B cell (primary cell): Measurements from ENCODE around the gene SLC7A6OS. TPM values are rescaled to one million over a fixed set of nuclear protein-coding genes. Genes with fewer than 3 reads are reported as not detected.

Experiments used
- ATAC-seq: fragments of 200-7000 bp; cut with Tn5 transposase; one replicate; pipeline ENCODE4 v1.10.0; 2021; ENCODE audit warnings: low read depth, mild to moderate bottlenecking, moderate number of reproducible peaks, moderate library complexity
- CTCF ChIA-PET: fragments of 350-600 bp; sonication (Branson Sonifier 250); formaldehyde crosslinking; loops from one replicate; lab custom pipeline; 2021; ENCODE audit warnings: antibody characterized with exemption, inconsistent platforms; lab: Charles Lee
- POLR2A ChIA-PET: fragments of 350-600 bp; sonication (Branson Sonifier 250); formaldehyde crosslinking; loops from one replicate; lab custom pipeline; 2021; ENCODE audit warnings: antibody characterized with exemption; lab: Charles Lee
- DNase-seq: peaks from one replicate; pipeline ENCODE4 v3.0.0; 2013
- H2AFZ ChIP-seq: 2 replicates; pipeline ENCODE4 v1.6.1; 2012; ENCODE audit warnings: mild to moderate bottlenecking, low read depth, low read length; ENCODE audit not compliant: insufficient read depth, poor library complexity, severe bottlenecking
- H3K27ac ChIP-seq, 2 donors: 1 replicate in 1 of 2; 2 replicates in 1 of 2; pipeline ENCODE4 v1.5.1; 2012 to 2013; ENCODE audit warnings: low read length in 2 of 2, mild to moderate bottlenecking in 2 of 2, moderate library complexity in 1 of 2
- H3K27me3 ChIP-seq, 4 experiments: fragments of 200-600 bp in 1 of 4; sonication (generic) in 1 of 4; replicated peaks in 1 of 4; 1 replicate in 2 of 4; 2 replicates in 2 of 4; pipeline versions ENCODE4 v1.6.1 to v1.7.0; 2013 to 2016; ENCODE audit warnings: low read length in 3 of 4, mild to moderate bottlenecking in 2 of 4, mixed read lengths in 1 of 4, moderate library complexity in 1 of 4; ENCODE audit not compliant: insufficient read depth in 4 of 4, control insufficient read depth in 3 of 4; ENCODE audit errors: control extremely low read depth in 1 of 4
- H3K36me3 ChIP-seq, 2 experiments: replicated peaks in 1 of 2; 1 replicate in 1 of 2; 2 replicates in 1 of 2; pipeline versions ENCODE4 v1.6.1 to v1.7.1; 2013; ENCODE audit warnings: low read length in 1 of 2; ENCODE audit not compliant: insufficient read depth in 2 of 2, control insufficient read depth in 1 of 2; ENCODE audit errors: control extremely low read depth in 1 of 2, extremely low read depth in 1 of 2
- H3K4me1 ChIP-seq, 2 donors: fragments of 200-600 bp in 1 of 2; sonication (generic) in 1 of 2; 1 replicate in 1 of 2; 2 replicates in 1 of 2; pipeline versions ENCODE4 v1.5.1 to v1.6.1; 2013 to 2017; ENCODE audit warnings: low read length in 2 of 2; ENCODE audit not compliant: control insufficient read depth in 2 of 2, insufficient read depth in 2 of 2
- H3K4me2 ChIP-seq: replicated peaks from 2 replicates; pipeline ENCODE3; 2012; ENCODE audit warnings: mild to moderate bottlenecking, low read depth, low read length; ENCODE audit not compliant: poor library complexity, severe bottlenecking
- H3K4me3 ChIP-seq, 5 experiments: fragments of 200-600 bp in 1 of 5; sonication (generic) in 1 of 5; 1 replicate in 3 of 5; 2 replicates in 2 of 5; pipeline versions ENCODE4 v1.5.1 to v1.7.0; 2011 to 2016; ENCODE audit warnings: low read length in 4 of 5, mild to moderate bottlenecking in 4 of 5, low read depth in 2 of 5, control low read depth in 1 of 5, moderate library complexity in 1 of 5; ENCODE audit not compliant: insufficient read depth in 1 of 5; ENCODE audit errors: control extremely low read depth in 1 of 5, extremely low read depth in 1 of 5
- H3K79me2 ChIP-seq: fragments of 200-600 bp; sonication (generic); one replicate; pipeline ENCODE4 v1.6.0; 2016; ENCODE audit warnings: low read length; ENCODE audit not compliant: control insufficient read depth, insufficient read depth
- H3K9ac ChIP-seq: fragments of 200-600 bp; sonication (generic); 2 replicates; pipeline ENCODE4 v1.6.1; 2017; ENCODE audit warnings: mild to moderate bottlenecking, low read length, moderate library complexity
- H3K9me3 ChIP-seq, 3 donors: one replicate each; pipeline versions ENCODE4 v1.6.1 to v1.7.1; 2013; ENCODE audit warnings: low read length in 2 of 3; ENCODE audit not compliant: control insufficient read depth in 2 of 3, insufficient read depth in 1 of 3; ENCODE audit errors: control extremely low read depth in 1 of 3
- H4K20me1 ChIP-seq: 2 replicates; pipeline ENCODE4 v1.6.0; 2012; ENCODE audit warnings: mild to moderate bottlenecking, low read length; ENCODE audit not compliant: insufficient read depth, control insufficient read depth, poor library complexity, severe bottlenecking
- H3K27ac Mint-ChIP-seq: one replicate; pipeline ENCODE4 v1.8.0; 2021; ENCODE audit warnings: mixed read lengths
- H3K27me3 Mint-ChIP-seq: one replicate; pipeline ENCODE4 v1.8.0; 2021; ENCODE audit warnings: mixed read lengths
- H3K4me1 Mint-ChIP-seq: one replicate; pipeline ENCODE4 v1.8.0; 2021; ENCODE audit warnings: mixed read lengths
- H3K4me3 Mint-ChIP-seq: one replicate; pipeline ENCODE4 v1.8.0; 2021; ENCODE audit warnings: mixed read lengths
- H3K9me3 Mint-ChIP-seq: one replicate; pipeline ENCODE4 v1.8.0; 2022; ENCODE audit warnings: mixed read lengths; ENCODE audit not compliant: insufficient read depth
- EZH2 ChIP-seq: IDR thresholded peaks from 2 replicates; pipeline ENCODE4 v1.6.1; 2012; ENCODE audit warnings: borderline replicate concordance, low read depth, mild to moderate bottlenecking, moderate library complexity, low read length; ENCODE audit not compliant: insufficient read depth, poor library complexity, severe bottlenecking
- WGBS: methylation state at CpG from one replicate; pipeline ENCODE4 v1.1.5; 2013; ENCODE audit warnings: missing lambda C conversion rate; ENCODE audit not compliant: insufficient coverage; 5-methylcytosine and 5-hydroxymethylcytosine counted together
- intact Hi-C: fragments of 100-400 bp; cut with micrococcal nuclease; formaldehyde crosslinking; loops from one replicate; pipeline ENCODE4 v1.10.0; 2022
- polyA plus RNA-seq: library from polyadenylated mRNA; depleted of rRNA; stranded (reverse); fragments of >200 nt; gene quantifications from 2 replicates; pipeline ENCODE4 v1.2.3, GENCODE V29; 2012
- total RNA-seq, 2 donors: library from RNA; stranded (reverse); fragments of 120-200 nt in 1 of 2; gene quantifications; 1 replicate in 1 of 2; 2 replicates in 1 of 2; pipeline versions ENCODE4 v1.2.3 to v1.2.4, GENCODE V29; 2013 to 2022
- TF ChIP-seq, protein P1 (sequence below): fragments of 200-600 bp; IDR thresholded peaks from one replicate; pipeline ENCODE4 v1.8.0; 2022; ENCODE audit warnings: antibody characterized with exemption, mild to moderate bottlenecking

The SLC7A6OS gene
- total and polyA plus RNA-seq, 2 donors (not counting 1 experiment from before 2014, with no cell fraction given): 9.9 to 54.1 TPM

DNA sequence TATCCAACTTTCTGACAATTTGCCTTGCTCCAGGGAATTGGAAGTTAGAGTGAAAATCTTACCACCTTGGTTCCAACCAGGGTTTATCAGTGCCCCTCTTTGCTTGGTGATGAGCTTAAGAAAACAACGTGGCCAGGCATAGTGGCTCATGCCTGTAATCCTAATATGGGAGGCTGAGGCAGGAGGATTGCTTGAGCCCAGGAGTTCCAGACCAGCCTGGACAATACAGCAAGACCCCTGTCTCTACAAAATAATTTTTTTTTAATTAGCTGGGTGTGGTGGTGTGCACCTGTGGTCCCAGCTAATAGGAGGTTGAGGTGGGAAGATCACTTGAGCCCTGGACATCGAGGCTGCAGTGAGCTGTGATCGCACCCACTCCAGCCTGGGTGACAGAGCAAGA lies 25.1 kb downstream of the SLC7A6OS start:
- Mint-ChIP-seq H3K4me1 (peaks cover 86% of the 10 kb centered on the region), H3K27me3 (no peaks in the 10 kb centered on the region), H3K27ac (peak overlapping the region; percentile 94), H3K4me3 (peak overlapping the region; percentile 56), H3K9me3 (no peaks in the 10 kb centered on the region)
- Histone ChIP-seq H3K79me2 (peaks cover 69% of the 10 kb centered on the region), H3K9me3 (no peaks in the 10 kb centered on the region), H4K20me1 (no peaks in the 10 kb centered on the region), H3K4me3 (peak overlapping the region in 4 of 5 experiments; percentile 5 to 60 (median 36)), H2AFZ (no peak overlapping the region), H3K27ac (peak overlapping the region; percentile 78 to 92), H3K9ac (peak overlapping the region; percentile 63), H3K4me1 (peaks cover 89 to 99% of the 10 kb centered on the region in 2 donors), H3K36me3 (peaks cover 0 to 27% of the 10 kb centered on the region in 2 experiments), H3K27me3 (no peaks in the 10 kb centered on the region), H3K4me2 (peak overlapping the region; percentile 75)
- no peak for ATAC-seq
- no peak for DNase-seq
- ChIA-PET POLR2A (interaction anchor here (0.7 to 3.9 kb wide), 5 partner anchors 8 to 564 kb away, joined by 4 to 38 read pairs (median 11); partner anchors contain the start of genes PRMT7, SLC7A6 and SLC7A6OS), CTCF (interaction anchor here (1.0 to 10.2 kb wide), 8 partner anchors 9 to 469 kb away, joined by 3 to 289 read pairs (median 6); partner anchors contain the start of genes PRMT7, SLC7A6 and SLC7A6OS)
- TF ChIP-seq EZH2: no peak
- TF ChIP-seq, protein P1, sequence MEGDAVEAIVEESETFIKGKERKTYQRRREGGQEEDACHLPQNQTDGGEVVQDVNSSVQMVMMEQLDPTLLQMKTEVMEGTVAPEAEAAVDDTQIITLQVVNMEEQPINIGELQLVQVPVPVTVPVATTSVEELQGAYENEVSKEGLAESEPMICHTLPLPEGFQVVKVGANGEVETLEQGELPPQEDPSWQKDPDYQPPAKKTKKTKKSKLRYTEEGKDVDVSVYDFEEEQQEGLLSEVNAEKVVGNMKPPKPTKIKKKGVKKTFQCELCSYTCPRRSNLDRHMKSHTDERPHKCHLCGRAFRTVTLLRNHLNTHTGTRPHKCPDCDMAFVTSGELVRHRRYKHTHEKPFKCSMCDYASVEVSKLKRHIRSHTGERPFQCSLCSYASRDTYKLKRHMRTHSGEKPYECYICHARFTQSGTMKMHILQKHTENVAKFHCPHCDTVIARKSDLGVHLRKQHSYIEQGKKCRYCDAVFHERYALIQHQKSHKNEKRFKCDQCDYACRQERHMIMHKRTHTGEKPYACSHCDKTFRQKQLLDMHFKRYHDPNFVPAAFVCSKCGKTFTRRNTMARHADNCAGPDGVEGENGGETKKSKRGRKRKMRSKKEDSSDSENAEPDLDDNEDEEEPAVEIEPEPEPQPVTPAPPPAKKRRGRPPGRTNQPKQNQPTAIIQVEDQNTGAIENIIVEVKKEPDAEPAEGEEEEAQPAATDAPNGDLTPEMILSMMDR: no peak
- 43% methylated on average over 1 of the region's 3 CpGs for WGBS
- intact Hi-C loops: loop anchor here (1.0 to 5.0 kb wide), 3 partner anchors 21 to 38 kb away; partner anchors contain the start of genes PLA2G15, SLC7A6 and SLC7A6OS

DNA sequence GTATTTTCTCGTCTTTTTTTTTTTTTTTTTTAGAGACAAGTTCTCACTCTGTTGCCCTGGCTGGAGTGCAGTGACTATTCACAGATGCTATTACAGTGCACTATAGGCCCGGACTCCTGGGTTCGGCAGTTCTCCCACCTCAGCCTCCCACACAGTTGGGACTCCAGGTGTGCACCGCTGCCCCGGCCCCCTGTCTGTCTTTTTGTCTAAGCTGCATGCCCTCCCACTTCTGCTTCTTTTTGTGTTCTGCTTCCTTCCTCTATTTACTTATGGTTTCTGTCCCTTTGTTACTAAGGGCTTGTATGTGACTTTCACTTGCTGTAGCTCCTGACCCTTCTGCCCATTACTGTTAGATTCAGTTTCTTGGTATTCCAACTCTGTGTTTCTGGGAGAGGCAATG lies 25.9 kb downstream of the SLC7A6OS start:
- peaks cover 0 to 25% of the 10 kb centered on the region in 2 experiments for H3K36me3 ChIP-seq
- peak; percentile 86 for DNase-seq
- H3K27ac ChIP-seq: peak overlapping the region; percentile 78 to 92
- intact Hi-C loops: loop anchor here (1.0 to 5.0 kb wide), 3 partner anchors 21 to 38 kb away; partner anchors contain the start of genes PLA2G15, SLC7A6 and SLC7A6OS
- no peaks in the 10 kb centered on the region for H3K27me3 Mint-ChIP-seq
- peaks cover 69% of the 10 kb centered on the region for H3K79me2 ChIP-seq
- peaks cover 83% of the 10 kb centered on the region for H3K4me1 Mint-ChIP-seq
- peak overlapping the region; percentile 3 to 60 (median 32) for H3K4me3 ChIP-seq
- CTCF ChIA-PET: interaction anchor here (0.6 to 10.2 kb wide), 12 partner anchors 9 to 847 kb away, joined by 3 to 289 read pairs (median 5); partner anchors contain the start of genes PRMT7, SLC7A6 and SLC7A6OS
- TF ChIP-seq EZH2: no peak
- TF ChIP-seq, protein P1: no peak
- H4K20me1 ChIP-seq: no peaks in the 10 kb centered on the region
- peaks cover 82 to 95% of the 10 kb centered on the region in 2 donors for H3K4me1 ChIP-seq
- H3K9me3 Mint-ChIP-seq: no peaks in the 10 kb centered on the region
- H3K27ac Mint-ChIP-seq: peak overlapping the region; percentile 84
- H3K4me3 Mint-ChIP-seq: peak overlapping the region; percentile 56
- POLR2A ChIA-PET: interaction anchor here (0.6 to 3.9 kb wide), 10 partner anchors 9 to 1046 kb away, joined by 4 to 38 read pairs (median 6); partner anchors contain the start of genes PRMT7, SLC7A6 and SLC7A6OS
- H3K27me3 ChIP-seq: no peaks in the 10 kb centered on the region
- peak; percentile 57 for ATAC-seq
- no peak overlapping the region for H2AFZ ChIP-seq
- H3K9me3 ChIP-seq: no peaks in the 10 kb centered on the region
- H3K4me2 ChIP-seq: peak overlapping the region; percentile 75
- WGBS: 0% methylated on average over 2 of the region's 5 CpGs
- peak overlapping the region; percentile 63 for H3K9ac ChIP-seq
